Fibroblast of gingiva (primary cell): Measurements from ENCODE around the gene GRAP2.

Experiments used
- DNase-seq: peaks from one replicate; pipeline ENCODE4 v3.0.0-alpha.2; 2011; ENCODE audit warnings: low read depth

GRAP2 gene

DNA sequence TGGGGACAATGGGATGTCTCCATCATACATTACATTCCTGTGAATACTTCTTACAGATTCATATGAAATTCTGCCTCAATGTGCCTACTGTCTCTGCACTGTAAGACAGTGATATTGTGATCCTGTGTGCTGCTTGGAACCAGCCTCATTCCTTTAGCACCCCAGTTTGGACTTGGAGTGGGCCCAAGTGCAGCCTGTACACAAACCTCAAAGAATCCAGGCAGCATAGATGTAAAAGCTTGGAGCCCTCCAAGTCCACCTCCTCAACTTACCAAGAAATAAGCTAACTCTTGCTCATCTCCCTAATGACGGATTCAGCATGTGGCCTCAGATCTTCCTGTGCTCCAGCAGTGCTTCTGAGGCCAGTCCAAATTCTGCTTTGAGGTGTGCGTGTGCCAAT, 24.4 kb downstream of the GRAP2 start:
- no peak for DNase-seq

DNA sequence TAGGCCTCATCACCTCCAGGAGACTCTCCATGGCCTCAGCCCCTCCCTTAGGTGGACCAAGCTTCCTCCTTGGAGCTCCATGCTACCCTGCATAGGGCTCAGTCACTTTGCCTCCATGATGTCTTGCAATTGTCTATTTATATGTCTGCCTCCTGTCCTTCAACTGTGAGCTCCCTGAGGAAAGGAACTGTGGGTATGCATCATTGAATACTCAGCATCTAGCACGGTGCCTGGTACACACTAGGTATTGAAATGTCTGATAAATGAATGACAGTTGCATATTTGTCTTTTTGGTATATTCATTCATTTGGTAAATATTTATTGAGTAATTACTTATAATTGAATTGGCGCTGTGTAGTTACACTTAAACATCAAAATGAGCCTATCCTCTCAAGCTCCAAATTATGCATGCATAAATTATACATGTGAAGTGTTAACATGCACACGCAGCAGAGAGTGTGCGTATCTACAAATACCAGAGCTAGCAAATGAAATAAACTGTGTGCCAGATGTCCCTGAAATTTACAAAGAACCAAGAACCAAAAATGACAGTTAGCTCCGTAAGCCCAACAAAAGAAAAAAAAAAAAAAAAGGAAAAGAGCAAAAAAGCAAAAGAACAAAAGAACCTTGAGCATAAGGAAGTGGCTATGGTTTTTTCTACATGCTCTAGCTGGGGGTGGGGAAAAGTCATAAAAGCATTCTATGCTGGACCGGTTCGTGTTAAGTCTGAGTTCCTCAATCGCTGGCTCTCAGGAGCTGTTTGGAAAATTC, 25.2 kb downstream of the GRAP2 start:
- DNase-seq: no peak

DNA sequence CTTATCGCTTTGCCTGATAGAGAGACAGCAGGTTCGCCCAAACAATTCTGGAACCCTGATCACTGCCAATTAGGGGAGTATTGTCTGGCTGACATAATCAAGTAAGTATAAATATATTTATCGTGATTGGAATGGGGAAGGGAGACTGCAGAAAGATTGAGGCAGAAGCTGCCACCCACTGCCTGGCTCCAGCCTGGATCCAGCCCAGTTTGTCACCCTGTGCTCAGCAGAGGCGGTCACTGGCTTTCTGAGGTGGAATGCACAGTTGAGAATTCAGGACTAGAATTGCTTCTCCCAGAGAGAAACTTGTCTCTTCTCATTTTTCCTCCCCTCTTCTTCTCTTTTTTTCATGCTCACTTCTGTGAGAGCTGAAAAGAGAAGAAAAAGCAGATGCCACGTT, 25.9 kb downstream of the GRAP2 start:
- no peak for DNase-seq

DNA sequence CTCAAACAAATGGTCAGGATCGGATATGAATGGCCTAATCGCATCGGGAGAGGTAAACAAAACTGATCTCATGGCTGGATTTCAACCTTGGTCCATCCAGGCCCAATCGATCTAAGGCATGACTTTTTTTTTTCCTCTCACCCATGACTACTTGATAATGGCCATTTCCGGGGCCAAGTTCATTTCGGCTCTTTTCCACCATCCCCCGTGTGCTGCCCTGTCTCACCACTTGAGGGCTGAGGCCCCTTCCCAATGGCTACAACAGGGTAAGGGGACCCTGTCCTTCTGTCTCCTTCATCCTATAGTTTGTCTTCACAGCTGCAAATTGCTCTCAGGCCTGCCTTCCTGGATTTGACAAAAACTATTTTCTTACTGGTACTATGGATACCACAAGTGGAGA, 26.7 kb downstream of the GRAP2 start:
- DNase-seq: no peak

DNA sequence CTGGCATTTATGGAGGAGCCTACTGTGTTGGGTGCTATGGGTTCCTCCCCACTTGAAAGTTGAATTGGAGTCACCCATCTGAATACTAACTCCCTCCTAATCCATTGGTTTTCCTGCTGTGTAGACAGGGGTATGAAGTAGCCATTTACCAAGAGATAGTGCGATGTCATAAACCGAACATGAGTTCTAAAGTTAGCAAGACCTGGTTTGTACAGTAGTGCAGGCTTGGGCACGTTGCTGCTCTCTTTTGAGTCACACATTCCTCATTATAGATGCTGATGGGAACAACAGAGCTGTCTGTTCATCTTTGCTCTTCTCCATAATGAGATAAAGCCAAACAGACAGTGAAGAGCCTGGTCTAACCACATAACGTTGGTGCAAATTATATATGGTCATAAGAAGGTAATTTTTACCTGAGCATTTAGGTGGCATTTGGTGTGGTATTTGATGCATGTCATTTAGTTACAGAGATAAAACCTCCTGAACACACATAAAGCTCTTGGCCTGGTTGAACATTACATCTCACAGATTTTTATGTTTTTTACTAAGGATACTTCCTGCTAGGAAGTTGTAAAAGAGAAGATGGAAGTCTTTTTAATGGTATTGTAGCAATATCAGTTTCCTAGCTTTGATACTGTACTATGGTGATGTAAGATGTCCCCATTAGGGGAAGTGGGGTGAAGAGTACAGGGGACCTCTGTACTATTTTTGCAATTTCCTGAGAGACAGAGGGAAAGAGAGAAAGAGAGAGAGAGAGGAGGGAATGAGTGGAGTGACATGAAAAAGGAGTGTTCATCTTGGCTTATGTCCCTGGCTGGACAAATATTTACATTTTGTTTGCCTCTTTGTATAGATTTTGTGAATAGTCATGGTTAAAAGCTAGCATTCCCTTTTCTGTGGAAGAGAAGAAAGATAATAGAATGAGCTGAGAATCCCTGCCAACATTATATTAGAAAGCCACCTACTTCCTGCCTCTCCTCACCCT, 27.9 kb downstream of the GRAP2 start:
- no peak for DNase-seq

DNA sequence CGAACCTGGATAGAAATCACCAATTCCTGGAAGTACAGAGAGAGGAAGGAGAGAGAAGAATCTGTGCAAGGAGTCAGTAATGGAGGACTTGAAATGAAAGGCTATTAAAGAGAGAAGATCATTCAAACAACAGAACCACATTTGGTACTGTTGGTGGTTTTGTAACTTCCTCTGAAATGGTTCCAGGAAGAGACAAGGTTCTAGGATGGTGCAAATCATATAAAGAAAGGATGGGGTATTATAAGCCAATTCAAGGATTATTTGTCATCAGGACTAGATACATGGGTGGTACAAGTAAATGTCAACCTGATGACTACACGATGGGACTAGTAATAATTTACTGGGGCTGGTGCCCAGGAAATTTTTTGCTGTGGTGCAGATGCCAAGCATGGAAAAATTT, 30.4 kb downstream of the GRAP2 start:
- no peak for DNase-seq

DNA sequence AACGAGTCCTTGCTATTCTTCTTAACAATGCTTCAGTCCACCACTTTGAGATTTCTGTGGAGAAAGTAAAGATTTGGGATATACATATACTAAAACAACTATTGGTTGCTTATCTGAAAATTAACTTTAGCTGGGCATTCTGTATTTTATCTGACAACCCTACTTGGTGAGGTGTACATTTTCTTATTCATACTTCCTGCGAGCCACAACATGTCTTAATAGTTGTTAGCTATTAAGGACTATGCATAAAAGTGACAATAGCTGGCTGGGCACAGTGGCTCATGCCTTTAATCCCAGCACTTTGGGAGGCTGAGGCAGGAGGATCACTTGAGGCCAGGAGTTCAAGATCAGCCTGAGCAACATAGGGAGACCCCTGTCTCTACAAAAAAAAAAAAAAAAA, 31.3 kb downstream of the GRAP2 start:
- DNase-seq: no peak

DNA sequence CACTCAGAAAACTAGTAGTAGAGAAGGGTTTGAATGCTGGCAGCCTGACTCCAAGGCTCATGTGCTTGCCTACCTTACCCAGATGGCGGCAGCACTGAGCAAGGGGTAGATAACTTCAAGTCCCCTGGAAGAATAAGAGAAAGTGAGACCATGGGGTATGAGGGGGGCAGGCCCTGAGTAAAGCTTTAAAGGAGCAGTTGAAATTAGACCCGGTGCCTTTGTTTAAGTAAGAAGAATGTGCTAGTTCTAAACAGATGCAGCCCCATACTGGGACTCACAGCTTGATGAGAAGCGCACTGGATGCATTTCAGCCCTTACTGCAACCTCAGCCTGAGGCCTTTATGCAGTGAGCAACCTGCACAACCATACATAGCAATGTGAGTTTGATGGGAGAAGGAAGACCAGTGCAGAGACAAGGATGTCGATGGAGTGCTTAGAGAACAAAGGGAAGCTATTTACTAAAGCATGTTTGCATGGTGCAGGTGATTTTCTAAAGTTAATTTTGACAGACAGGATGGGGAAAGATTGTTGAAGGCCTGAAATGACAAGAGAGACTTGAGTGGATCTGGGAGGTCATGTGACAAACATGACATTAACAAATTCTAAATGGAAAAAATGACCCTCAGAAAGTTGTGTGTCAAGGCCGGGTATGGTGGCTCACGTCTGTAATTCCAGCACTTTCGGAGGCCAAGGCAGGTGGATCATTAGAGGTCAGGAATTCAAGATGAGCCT, 32.2 kb downstream of the GRAP2 start:
- DNase-seq: no peak

DNA sequence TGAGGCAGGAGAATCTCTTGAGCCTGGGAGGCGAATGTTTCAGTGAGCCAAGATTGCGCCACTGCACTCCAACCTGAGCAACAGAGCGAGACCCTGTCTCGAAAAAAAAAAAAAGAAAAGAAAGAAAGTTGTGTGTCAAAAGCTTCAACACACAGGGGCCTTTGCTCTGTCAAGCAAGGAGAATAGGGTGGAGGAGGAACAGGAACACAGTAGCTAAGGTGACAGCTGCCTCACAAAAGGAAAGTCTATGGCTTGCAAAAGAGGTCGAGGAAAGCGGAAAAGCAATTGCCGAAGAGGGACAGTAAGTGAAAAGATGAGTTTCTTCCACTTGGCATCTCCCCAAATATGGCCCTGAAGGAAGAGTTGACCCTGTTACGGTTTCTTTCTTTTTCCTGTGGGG, 32.9 kb downstream of the GRAP2 start:
- no peak for DNase-seq

DNA sequence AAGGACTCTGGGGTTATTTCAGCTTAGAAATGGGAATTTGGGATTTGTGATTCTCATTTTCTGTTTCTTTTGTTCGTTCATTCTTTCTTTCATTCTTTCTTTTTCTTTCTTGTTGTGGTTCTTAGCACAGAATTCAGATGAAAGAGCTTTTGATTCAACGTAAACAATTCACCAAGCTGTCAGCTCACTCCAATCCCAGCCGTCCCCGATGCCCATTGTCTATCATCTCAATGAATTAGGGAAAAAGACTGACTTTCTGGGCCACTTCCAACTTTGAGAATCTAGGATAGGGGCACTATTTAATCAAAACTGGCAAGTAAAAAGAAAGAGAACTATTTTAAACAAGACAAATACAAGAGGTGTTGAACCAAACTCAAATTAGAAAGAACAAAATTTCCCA, 34.2 kb downstream of the GRAP2 start:
- no peak for DNase-seq

DNA sequence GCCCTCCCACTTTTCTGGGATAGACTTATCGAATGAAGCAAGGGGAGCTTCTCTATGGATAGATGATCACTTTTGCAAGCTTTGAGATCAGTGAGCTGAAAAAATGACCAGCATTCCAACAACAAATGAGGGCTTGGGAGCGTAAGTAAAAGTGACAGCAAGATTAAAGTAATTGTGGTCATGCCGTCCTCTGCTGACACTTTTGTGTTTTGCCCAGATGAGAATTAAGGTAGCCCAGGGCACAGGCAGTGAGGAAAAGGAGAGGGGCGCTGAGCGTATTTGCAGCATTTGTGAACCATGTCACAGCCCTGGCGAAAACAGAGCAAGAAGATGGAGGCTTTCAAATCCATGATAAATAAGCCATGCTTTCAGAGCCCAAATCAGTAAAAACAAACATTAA, 34.7 kb downstream of the GRAP2 start:
- no peak for DNase-seq

DNA sequence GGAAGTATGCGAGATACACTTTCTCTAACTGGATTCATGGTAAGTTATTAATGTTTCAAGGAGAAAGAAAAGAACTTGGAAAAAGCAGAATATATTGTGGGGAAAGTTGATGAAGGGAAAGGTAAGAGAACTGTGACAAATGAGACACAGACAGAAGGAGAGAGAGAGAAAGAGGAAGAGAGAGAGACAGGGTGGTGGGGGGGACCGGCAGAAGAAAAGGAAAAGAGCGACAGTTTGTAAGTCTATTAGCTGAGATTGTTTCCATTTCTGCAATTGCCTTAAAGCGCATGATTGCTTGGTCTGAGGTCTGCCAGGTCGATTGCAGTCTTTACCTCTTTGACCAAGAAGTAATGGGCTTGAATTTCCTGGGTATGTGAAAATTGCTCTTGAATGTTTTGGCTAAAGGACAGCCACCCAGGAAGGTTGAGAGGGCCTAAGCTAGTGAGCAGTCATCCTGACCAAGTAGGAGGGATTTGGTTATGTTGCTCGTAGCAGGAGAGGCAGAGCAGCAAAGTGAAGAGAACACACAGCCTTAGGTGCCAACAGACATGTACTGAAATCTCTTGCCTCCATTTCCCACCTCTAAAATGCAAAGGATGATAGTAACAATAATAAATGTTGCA, 35.8 kb downstream of the GRAP2 start:
- no peak for DNase-seq

DNA sequence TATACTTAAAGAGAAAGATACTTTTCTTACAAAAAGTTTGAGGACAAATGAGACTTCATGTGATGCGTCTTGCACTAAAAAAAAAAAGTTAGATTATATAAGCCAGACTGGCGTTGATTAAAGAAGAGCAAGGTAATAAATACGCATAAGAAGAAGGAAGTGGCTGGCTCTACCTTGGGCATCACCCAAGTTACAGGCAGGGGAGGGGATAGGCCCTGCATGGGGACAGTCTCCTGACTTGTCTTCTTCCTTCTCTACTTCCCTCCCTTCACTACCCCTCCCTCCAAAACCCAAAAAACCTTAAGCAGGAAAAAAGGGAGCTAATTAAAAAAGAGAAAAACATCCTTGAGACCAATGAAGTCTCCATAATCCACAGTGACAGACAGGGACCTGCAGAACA, 37.0 kb downstream of the GRAP2 start:
- no peak for DNase-seq

DNA sequence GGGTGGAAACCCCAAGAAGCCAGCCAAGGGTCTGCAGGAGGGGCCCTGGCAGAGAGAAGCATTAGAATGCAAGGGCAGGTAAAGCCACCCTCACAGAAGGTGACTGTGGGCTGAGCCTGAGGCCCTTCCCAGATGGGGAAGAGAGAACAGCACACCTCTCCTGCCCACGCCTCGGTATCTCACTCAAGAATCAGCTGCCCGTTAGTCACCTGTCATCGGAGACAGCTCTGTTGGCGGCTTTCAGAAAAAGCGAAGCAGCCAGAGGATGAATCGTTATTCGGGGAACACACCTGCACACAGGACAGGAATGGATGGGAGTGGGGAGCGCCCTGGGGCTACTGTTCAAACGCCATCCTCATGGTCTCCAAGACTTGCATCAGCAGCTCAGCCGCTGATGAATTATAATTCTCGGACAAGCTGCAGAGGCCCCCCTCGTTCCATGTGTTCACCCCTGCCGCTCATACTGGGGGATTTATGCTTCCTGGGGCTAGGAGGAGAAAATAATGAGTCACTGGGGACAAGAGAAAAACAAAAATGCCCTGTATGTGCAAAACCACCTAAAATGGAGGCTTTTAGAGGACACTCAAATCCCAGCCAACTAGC, 37.7 kb downstream of the GRAP2 start:
- DNase-seq: no peak

DNA sequence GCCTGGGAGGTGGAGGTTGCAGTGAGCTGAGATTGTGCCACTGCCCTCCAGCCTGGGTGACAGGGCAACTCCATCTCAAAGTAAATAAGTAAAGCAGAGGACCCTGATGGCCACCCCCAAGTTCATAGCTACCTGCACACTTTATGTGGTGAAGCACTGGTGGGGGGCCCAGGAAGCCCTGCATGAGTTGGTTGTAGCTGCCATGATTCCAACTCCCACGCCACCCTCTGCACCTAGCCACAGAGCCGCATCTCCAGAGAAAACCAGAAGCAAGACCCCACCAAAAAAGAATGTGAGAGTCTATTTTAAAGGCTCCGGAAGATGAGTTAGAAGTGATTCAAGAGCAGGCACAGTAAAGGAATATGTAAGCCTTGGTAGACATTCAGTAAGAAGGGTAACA, 38.9 kb downstream of the GRAP2 start:
- no peak for DNase-seq

DNA sequence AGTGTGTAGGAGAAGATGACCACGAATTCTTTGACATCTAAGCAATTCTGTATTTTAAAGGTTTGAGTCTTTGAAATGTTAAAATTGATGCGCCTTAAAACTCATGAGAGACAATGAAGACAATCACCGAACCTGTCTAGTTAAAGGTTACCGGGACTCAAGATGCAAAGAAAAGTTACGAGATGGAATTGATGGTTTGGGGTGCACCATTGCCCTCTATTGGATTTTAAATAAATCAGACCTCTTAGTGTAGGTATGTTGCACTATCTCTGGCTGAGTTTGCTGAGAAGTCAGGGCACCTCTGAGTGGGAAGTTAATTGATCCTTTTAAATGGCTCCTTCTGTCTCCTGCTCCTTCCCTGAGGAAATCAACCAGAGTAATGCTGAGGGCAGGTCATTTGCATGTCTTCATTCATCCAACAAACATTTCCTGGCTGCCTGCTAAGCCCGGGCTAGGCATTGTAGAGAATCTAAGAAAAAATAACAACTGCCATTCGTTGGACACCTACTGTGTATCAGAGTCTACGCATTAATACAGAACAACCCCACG, 39.9 kb downstream of the GRAP2 start:
- DNase-seq: no peak

DNA sequence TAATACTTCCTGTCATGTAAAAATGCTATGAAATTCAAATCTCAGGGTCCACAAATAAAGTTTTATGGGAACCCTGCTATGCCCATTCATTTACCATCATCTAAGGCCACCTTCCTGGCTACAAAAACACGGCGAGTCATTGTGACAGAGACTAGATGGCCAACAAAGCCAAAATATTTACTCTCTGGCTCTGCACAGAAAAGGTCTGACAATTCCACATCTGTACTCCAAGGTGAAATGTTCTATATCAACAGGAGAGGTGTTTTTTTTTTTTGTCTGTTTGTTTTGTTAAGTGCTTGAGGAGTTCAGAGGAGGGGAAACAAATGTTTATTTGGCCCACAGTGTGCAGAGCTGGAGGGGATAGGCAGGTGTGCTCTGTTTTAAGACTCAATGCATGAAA, 40.7 kb downstream of the GRAP2 start:
- DNase-seq: no peak

DNA sequence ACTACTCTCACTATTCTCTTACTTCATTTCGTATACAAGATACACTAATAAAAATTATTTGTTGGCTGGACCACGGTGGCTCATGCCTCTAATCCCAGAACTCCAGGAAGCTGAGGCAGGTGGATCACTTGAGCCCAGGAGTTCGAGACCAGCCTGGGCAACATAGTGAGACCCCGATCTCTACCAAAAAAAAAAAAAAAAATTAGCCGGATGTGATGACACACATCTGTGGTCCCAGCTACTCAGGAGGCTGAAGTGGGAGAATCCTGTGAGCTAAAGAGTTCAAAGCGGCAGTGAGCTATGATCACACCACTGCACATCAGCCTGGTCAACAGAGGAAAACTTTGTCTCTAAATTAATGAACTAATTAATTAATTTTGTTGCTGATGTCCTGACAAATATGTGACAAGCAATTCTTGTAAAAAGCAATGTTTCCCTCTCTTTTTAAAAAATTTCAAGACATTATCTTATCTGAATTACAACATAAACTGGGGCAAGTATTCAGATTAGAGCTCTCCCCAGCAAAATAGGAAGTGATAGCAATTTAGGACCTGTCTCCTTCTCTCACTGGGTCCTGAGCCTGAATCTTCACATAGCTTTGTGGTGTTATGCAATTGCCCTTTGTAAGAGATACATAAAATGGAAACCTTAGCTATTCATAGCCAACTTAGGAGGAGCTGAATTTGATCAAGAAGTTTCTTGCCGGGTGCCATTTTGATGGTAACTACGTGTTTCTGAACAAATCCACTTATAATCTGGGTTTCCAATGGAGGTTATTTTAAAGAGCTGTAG, 41.8 kb downstream of the GRAP2 start:
- DNase-seq: no peak

DNA sequence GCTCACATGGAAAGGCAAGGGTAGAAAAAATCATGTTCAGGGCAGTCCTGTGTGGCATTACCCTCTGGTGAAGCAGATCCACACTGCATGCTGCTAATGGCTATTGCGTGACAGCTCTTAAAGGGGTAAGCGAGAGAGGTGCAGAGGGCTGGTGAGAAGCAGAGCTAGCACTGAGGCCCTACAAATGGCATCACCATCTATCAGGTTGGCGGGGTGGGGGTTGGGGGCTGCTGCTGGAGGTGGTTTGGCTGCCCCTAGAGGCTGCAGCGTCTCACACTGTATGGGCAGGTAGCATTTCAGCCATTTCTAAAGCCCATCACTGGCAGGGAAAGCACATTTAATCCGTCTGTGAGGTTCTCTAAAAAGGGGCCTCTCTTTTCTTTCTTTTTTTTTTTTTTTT, 42.5 kb downstream of the GRAP2 start:
- DNase-seq: no peak
